NCI-H774 (cell line): ENCODE results near the gene PTPRC.

Experiments
- DNase-seq: peaks from one replicate; lab custom pipeline; 2025; lab: John Stamatoyannopoulos, UW

Gene PTPRC

GRCh38 chr1:198761859-198762616, 123.2 kb downstream of the PTPRC start:
- DNase-seq = no peak

GRCh38 chr1:198763298-198763714, 124.5 kb downstream of the PTPRC start:
- DNase-seq = peak; percentile 24

GRCh38 chr1:198764748-198765147, 125.9 kb downstream of the PTPRC start:
- no peak for DNase-seq

GRCh38 chr1:198765416-198765815, 126.6 kb downstream of the PTPRC start:
- DNase-seq = no peak

GRCh38 chr1:198771563-198772153, 132.8 kb downstream of the PTPRC start:
- DNase-seq = peak; percentile 2

GRCh38 chr1:198772626-198773025, 133.8 kb downstream of the PTPRC start:
- DNase-seq = no peak

- no peak for DNase-seq
Measured at GRCh38 chr1:198773030-198773429, 134.2 kb downstream of the PTPRC start.

- DNase-seq = no peak
Measured at GRCh38 chr1:198773523-198773922, 134.7 kb downstream of the PTPRC start.

- no peak for DNase-seq
Measured at GRCh38 chr1:198774421-198774820, 135.6 kb downstream of the PTPRC start.

GRCh38 chr1:198775606-198776005, 136.8 kb downstream of the PTPRC start:
- no peak for DNase-seq

GRCh38 chr1:198776602-198777029, 137.8 kb downstream of the PTPRC start:
- no peak for DNase-seq

GRCh38 chr1:198778049-198778448, 139.2 kb downstream of the PTPRC start:
- DNase-seq = no peak

- no peak for DNase-seq
Measured at GRCh38 chr1:198780376-198780775, 141.5 kb downstream of the PTPRC start.

- DNase-seq = no peak
Measured at GRCh38 chr1:198788561-198789064, 149.8 kb downstream of the PTPRC start.

- no peak for DNase-seq
Measured at GRCh38 chr1:198793714-198794113, 154.9 kb downstream of the PTPRC start.

- no peak for DNase-seq
Measured at GRCh38 chr1:198794498-198794897, 155.7 kb downstream of the PTPRC start.

- no peak for DNase-seq
Measured at GRCh38 chr1:198797656-198798055, 158.8 kb downstream of the PTPRC start.

- DNase-seq = no peak
Measured at GRCh38 chr1:198798923-198799386, 160.1 kb downstream of the PTPRC start.

- DNase-seq = no peak
Measured at GRCh38 chr1:198805498-198806151, 166.8 kb downstream of the PTPRC start.

GRCh38 chr1:198806861-198807260, 168.0 kb downstream of the PTPRC start:
- DNase-seq = no peak
